DND-41 (cell line): Measurements from ENCODE around the gene PAXIP1.

Experiments used
- CTCF ChIP-seq: IDR thresholded peaks from 2 replicates; pipeline ENCODE4 v1.5.1; 2012; ENCODE audit warnings: borderline replicate concordance, low read length, moderate library complexity, mild to moderate bottlenecking; ENCODE audit not compliant: poor library complexity, severe bottlenecking; ENCODE audit errors: extremely low read depth
- EZH2 ChIP-seq: IDR thresholded peaks from 3 replicates; pipeline ENCODE4 v1.6.1; 2012; ENCODE audit warnings: borderline replicate concordance, low read depth, mild to moderate bottlenecking, moderate library complexity, low read length, inconsistent platforms; ENCODE audit not compliant: severe bottlenecking

- no peak for TF ChIP-seq CTCF
- no peak for TF ChIP-seq EZH2
Observed at GRCh38 chr7:154956427-154956826, 46.5 kb downstream of the PAXIP1 start.
